ENCODE results near the gene PRKCE.
"Not testable (repeated sequence)": the region's sequence is repeated elsewhere in the genome, so short reads cannot be mapped to it uniquely, and the experiment has no call there.

PRKCE gene

DNA sequence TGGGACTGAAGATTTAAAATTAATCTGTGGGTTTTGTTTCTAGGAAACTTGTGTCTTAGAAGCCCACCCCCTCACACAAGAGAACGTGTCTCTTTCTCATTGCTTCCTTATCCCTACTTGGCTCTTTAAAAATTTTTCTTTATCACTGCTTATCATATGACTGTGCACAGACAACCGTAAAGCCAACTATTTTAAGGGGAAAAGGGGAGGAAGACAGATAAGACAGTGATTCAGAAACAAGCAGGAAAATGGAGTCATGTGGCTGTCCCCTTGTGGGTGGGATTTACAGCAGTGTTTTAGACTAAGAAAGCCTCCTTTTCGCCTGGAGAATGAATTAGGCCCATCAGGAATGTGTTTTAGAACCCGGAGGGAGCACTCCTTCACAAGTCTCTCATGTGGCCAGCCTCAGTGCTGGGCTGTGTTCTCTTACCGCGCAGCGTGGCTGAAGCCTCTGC, 17.6 kb downstream of the PRKCE start:
- DNase-seq = no peak

GRCh38 chr2:45670646-45671045, 19.2 kb downstream of the PRKCE start:
- DNase-seq = no peak

DNA sequence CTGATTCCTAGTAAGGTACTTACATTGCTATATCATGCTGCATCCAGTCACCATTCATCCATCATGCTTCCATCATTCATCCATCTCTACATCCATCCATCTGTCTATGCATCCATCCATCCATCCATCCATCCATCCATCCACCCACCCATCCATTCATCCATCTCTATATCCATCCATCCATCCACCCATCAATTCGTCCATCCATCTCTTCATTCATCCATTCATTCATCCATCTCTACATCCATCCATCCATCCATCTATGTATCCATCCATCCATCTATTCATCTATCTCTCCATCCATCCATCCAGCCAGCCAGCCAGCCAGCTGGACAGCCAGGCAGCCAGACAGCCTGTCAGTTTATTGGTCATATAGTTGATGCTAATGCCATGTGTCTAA, 20.7 kb downstream of the PRKCE start:
- DNase-seq = no peak

DNA sequence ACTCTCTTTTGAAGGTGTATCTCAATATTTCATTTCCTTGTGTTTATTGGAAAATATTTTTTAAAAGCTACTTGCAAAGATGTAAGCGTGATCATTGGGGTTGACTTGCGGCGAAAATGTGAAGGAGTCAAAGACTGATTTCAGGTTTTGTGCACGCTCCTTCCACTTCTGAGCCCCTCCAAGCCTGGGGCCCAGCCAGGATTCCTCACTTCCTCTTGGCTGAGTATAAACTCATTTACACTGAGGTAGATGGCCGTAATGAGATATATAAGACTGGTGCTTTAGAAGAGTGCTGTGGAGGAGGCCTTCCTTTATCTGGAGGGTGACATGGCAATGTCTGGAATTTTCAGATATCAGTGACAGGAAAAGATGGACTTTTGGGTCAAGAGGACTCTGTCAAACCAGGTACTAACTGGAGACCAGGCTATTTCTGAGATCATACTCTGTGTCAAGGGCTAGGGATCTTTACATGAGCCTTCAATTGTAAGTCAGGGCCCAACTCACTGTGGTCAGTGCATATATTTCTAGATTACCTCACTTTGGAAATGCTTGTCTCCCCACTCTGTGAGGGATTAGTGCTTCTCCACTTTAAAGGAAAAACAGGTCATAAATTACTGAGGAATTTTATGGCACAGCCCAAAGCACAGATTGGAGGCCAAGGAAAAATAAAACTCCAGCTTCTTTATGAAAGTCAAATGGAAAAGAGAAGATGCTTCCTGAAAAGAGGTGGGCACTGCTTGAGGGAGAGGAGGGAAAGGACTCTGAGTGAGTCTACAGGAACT, 22.8 kb downstream of the PRKCE start:
- no peak for DNase-seq

GRCh38 chr2:45675263-45675812, 23.9 kb downstream of the PRKCE start:
- no peak for DNase-seq

DNA sequence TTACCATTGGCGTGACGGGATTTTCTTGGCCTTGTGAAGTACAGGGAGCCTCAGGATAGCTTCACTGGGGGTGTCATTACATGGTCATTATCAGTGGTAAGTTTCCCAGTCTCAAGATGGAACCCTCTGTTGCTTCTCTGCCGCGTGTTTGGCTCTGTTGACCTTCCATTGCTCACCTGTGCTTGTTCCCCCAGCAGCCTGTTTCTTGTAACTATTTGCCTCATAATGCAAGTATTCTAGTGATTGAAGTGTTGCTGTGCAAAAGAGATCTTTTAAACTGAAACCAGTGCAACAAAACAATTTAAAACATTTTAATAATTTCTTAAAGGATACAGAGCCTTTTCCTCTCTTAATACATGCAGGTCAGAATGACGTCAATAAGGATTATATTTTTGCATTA, 24.6 kb downstream of the PRKCE start:
- DNase-seq = no peak

DNA sequence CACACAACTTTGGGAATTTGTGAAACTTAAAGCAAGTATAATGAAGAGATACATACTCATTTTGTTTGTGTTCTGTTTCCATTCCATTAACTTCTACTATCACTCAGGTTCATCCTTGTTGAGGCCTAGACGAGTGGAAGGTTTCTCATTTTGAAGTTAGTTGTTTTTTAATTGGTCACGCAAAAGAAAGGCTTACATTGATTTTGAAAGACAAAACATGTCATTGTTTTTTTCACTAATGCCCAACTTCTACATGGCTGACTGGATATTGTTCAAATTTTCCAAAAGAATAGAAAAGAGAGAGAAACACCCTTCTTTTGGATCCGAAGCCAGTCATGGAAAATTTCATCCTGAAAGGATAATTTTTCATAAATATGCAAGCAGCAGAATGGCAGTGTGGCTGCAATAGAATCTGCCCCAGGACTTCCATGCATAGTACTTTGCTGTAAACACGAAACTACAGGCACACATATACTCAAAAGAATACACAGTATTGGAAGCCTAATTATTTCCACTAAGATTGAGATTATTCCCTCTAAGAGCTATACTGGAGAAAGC, 27.4 kb downstream of the PRKCE start:
- no peak for DNase-seq

- no peak for DNase-seq
Measured at GRCh38 chr2:45680351-45680967, 29.0 kb downstream of the PRKCE start.

DNA sequence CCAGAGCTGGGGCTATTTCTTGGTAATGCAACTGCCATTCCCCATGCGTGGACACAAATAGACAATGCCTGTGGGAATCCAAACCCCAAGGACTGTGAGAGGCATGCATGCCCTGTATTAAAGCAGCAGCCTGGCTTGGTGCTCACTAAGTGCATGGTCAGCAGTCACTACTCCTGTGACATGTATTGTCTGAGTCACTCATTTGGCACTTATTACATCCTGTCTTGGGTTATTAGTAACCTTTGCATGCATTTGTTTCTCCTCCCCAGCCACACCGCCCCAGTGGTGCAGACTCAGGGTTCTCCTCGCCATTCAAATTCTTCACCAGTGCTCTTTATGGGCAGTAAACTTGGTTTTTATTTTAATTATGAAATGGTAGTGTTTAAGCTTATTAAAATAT, 30.2 kb downstream of the PRKCE start:
- no peak for DNase-seq

GRCh38 chr2:45683292-45683691, 31.8 kb downstream of the PRKCE start:
- DNase-seq = no peak

DNA sequence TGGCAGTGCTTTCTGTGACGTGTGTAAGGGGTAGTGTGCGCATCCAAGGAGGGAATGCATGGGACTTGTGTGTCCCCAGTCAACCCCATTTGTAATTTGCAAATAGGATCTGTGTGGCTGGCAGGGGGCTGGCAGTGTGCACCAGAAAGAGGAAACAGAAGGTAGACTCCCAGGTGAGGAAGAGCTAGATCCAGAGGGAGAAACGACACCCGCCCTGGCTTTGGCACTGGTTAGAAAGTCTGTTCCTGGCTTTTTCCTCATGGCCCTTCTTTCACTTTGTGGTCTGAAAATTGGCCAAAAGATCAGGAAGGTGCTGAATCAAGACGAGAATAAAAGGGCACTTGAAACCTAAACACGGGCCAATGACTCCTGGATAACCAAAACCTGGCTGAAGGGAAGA, 33.3 kb downstream of the PRKCE start:
- no peak for DNase-seq

GRCh38 chr2:45685260-45685659, 33.8 kb downstream of the PRKCE start:
- no peak for DNase-seq

DNA sequence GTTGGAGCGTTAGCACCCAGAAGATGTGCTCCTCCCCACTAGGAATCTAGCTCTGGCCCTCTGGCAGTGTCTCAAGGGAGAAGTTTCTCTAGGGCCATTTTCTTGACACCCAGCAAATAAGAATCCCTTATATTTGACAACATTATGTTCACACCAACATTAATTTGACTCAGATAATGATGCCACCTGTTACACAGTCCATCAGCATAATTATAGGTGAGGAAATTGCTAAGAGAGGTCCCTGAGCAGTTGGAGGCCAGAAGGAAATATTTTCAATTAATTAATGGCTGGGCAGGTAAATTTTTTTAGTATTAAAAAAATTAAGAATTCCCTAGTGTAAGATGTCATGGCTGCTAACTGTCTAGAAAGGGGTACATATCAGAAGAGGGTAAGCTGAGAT, 36.5 kb downstream of the PRKCE start:
- DNase-seq = no peak

- no peak for DNase-seq
Measured at GRCh38 chr2:45688479-45689298, 37.2 kb downstream of the PRKCE start.

- DNase-seq = no peak
Measured at GRCh38 chr2:45690231-45690630, 38.8 kb downstream of the PRKCE start.

GRCh38 chr2:45691171-45691999, 39.9 kb downstream of the PRKCE start:
- no peak for DNase-seq

- no peak for DNase-seq
Measured at GRCh38 chr2:45692566-45692965, 41.1 kb downstream of the PRKCE start.

GRCh38 chr2:45695480-45696007, 44.1 kb downstream of the PRKCE start:
- not testable (repeated sequence) for DNase-seq

DNA sequence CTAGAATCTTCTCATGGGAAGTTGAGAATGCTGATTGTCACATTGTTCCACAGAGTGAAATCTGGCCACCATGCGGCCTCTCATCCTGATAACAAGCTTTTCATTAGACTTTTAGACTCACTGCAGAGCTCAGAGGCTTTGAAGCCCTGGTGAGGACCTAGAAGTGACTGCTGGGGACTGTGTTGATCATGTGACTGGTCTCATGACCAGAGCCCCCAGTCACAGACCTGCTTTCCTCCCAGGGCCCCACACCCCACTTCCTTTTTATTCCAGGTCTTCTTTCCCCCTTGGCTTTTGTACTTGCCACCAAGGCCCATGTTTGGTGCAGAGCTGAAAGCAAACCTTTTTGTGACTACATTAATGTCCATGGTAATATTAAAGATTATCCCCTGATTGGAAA, 45.2 kb downstream of the PRKCE start:
- DNase-seq = no peak

DNA sequence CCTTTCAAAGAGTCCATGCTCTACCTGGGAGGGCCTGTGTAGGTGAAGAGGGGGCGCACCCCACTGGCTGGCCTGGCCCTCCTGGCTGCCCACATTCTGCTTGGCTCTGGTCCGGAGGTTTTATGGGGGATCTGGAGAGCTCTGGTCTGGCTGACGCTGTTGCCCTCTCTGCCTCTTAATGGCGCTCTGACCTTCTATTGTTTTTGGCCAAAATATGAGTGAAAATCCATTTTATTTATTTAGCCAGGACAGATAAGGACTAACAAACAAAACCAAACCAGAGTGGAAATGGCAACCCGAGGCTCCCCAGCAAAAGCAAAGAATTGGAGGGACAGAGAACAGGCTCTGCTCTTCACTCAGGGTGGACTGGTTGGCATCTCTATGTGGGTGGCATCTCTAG, 45.7 kb downstream of the PRKCE start:
- DNase-seq = no peak

DNA sequence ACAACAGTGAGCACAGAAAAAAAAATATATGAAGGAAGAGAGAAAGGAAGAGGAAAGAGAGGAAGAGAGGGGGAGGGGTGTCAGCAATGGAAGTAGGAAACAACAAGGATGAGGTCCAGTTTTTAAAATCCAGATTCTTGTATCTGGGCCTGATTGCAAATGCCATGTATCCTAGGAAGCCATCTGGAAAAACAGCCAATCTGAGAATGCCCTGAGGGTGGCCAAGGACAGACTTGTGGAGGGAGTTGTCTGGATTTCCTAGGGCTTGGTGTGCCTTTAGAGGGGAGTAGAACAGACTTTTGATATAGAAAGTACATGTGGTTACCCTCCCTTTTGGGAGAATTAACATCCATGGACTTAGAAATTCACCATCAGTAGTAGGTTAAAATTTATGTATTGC, 47.1 kb downstream of the PRKCE start:
- DNase-seq = no peak
